Measurements from ENCODE around the gene CEP85.

CEP85 gene

GRCh38 chr1:26280333-26281042 is 46.5 kb downstream of the CEP85 start:
- CTCF ChIA-PET = interaction anchor here (0.5 to 9.2 kb wide), 7 partner anchors 9 to 207 kb away, joined by 3 to 152 read pairs (median 3); partner anchors contain the start of gene CD52
- Histone ChIP-seq H3K36me3 (ENCODE audit: control insufficient read depth in 4 of 4, insufficient read depth in 4 of 4, low read length in 3 of 4) (peaks cover 4 to 53% (median 21%) of the 10 kb centered on the region in 4 experiments), H3K4me3 (ENCODE audit: control insufficient read depth in 1 of 7, extremely low read depth in 1 of 7, insufficient read depth in 4 of 7, low read depth in 2 of 7, low read length in 6 of 7) (peak overlapping the region; percentile 70 to 86 (median 75)), H3K4me1 (ENCODE audit: control extremely low read depth in 1 of 4, control insufficient read depth in 4 of 4, insufficient read depth in 4 of 4, low read length in 3 of 4) (peaks cover 28 to 99% (median 97%) of the 10 kb centered on the region in 4 experiments), H3K27me3 (replicated peaks in 2 of 5; ENCODE audit: control insufficient read depth in 4 of 5, insufficient read depth in 5 of 5, low read length in 4 of 5) (no peaks in the 10 kb centered on the region), H3K27ac (ENCODE audit: insufficient read depth in 1 of 2, low read depth in 1 of 2, low read length in 2 of 2, poor library complexity in 1 of 2, severe bottlenecking in 2 of 2) (peak overlapping the region; percentile 89 to 93), H3K9me3 (ENCODE audit: control extremely low read depth in 1 of 5, control insufficient read depth in 4 of 5, insufficient read depth in 2 of 5, low read depth in 1 of 5, low read length in 4 of 5) (no peaks in the 10 kb centered on the region)
- WGBS (ENCODE audit: insufficient coverage) = 35% methylated on average over 11 of the region's 20 CpGs
- peak in 1 of 3 donors; percentile 36 for DNase-seq
- POLR2A ChIA-PET = interaction anchor here (1.0 to 2.5 kb wide), 4 partner anchors 8 to 41 kb away, joined by 3 to 8 read pairs (median 6); partner anchors contain the start of gene CD52

DNA sequence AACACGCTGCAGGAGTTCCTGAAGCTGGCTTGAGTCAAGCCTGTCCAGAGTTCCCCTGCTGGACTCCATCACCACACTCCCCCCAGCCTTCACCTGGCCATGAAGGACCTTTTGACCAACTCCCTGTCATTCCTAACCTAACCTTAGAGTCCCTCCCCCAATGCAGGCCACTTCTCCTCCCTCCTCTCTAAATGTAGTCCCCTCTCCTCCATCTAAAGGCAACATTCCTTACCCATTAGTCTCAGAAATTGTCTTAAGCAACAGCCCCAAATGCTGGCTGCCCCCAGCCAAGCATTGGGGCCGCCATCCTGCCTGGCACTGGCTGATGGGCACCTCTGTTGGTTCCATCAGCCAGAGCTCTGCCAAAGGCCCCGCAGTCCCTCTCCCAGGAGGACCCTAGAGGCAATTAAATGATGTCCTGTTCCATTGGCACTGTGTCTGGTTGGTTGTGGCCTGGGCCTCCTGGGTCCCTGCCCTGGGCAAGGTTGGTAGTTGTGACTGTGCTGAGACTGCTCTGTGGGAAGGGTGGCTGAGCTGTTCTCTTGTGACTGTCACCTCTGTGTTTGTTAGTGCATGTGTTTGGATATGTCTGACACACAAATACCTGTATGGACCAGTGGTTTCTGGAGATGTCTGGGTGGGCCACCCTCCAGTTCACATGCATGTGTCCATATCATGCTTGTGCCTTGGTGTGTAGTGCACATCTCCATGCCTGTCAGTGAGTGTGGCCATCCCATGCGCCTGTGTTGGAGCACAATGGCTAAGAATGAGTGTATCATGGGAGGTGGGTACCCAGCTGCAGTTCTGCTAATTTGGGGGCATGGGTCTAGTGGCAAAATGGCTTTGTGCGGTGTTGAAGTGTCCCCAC is 47.3 kb downstream of the CEP85 start:
- H3K9me3 ChIP-seq (ENCODE audit: control extremely low read depth in 1 of 5, control insufficient read depth in 4 of 5, insufficient read depth in 2 of 5, low read depth in 1 of 5, low read length in 4 of 5) = no peaks in the 10 kb centered on the region
- CTCF ChIA-PET = interaction anchor here (1.6 to 9.2 kb wide), 2 partner anchors 33 to 39 kb away, joined by 6 to 152 read pairs; partner anchors contain the start of gene CD52
- H3K27ac ChIP-seq (ENCODE audit: insufficient read depth in 1 of 2, low read depth in 1 of 2, low read length in 2 of 2, poor library complexity in 1 of 2, severe bottlenecking in 2 of 2) = peak overlapping the region; percentile 89 to 93
- WGBS (ENCODE audit: insufficient coverage) = 100% methylated on average over 5 of the region's 5 CpGs
- no peaks in the 10 kb centered on the region for H3K27me3 ChIP-seq (replicated peaks in 2 of 5; ENCODE audit: control insufficient read depth in 4 of 5, insufficient read depth in 5 of 5, low read length in 4 of 5)
- H3K4me1 ChIP-seq (ENCODE audit: control extremely low read depth in 1 of 4, control insufficient read depth in 4 of 4, insufficient read depth in 4 of 4, low read length in 3 of 4) = peaks cover 27 to 99% (median 97%) of the 10 kb centered on the region in 4 experiments
- H3K4me3 ChIP-seq (ENCODE audit: control insufficient read depth in 1 of 7, extremely low read depth in 1 of 7, insufficient read depth in 4 of 7, low read depth in 2 of 7, low read length in 6 of 7) = peak overlapping the region in 6 of 7 experiments; percentile 7 to 84 (median 67)
- DNase-seq = peak in 1 of 3 donors; percentile 5
- H3K36me3 ChIP-seq (ENCODE audit: control insufficient read depth in 4 of 4, insufficient read depth in 4 of 4, low read length in 3 of 4) = peaks cover 4 to 49% (median 21%) of the 10 kb centered on the region in 4 experiments
- POLR2A ChIA-PET = interaction anchor here (0.5 to 2.5 kb wide), 3 partner anchors 18 to 37 kb away, joined by 3 to 7 read pairs (median 4); partner anchors contain the start of gene CD52

GRCh38 chr1:26281971-26282370 is 48.0 kb downstream of the CEP85 start:
- Histone ChIP-seq H3K4me3 (ENCODE audit: control insufficient read depth in 1 of 7, extremely low read depth in 1 of 7, insufficient read depth in 4 of 7, low read depth in 2 of 7, low read length in 6 of 7) (peak overlapping the region in 4 of 7 experiments; percentile 59 to 84 (median 78)), H3K36me3 (ENCODE audit: control insufficient read depth in 4 of 4, insufficient read depth in 4 of 4, low read length in 3 of 4) (peaks cover 4 to 43% (median 21%) of the 10 kb centered on the region in 4 experiments), H3K9me3 (ENCODE audit: control extremely low read depth in 1 of 5, control insufficient read depth in 4 of 5, insufficient read depth in 2 of 5, low read depth in 1 of 5, low read length in 4 of 5) (no peaks in the 10 kb centered on the region), H3K27ac (ENCODE audit: insufficient read depth in 1 of 2, low read depth in 1 of 2, low read length in 2 of 2, poor library complexity in 1 of 2, severe bottlenecking in 2 of 2) (peak overlapping the region; percentile 29 to 93), H3K4me1 (ENCODE audit: control extremely low read depth in 1 of 4, control insufficient read depth in 4 of 4, insufficient read depth in 4 of 4, low read length in 3 of 4) (peaks cover 23 to 98% (median 96%) of the 10 kb centered on the region in 4 experiments), H3K27me3 (replicated peaks in 2 of 5; ENCODE audit: control insufficient read depth in 4 of 5, insufficient read depth in 5 of 5, low read length in 4 of 5) (no peaks in the 10 kb centered on the region)
- ChIA-PET POLR2A (interaction anchor here (0.5 to 2.5 kb wide), 4 partner anchors 18 to 37 kb away, joined by 3 to 7 read pairs (median 4); partner anchors contain the start of gene CD52), CTCF (interaction anchor here (9.2 kb wide), 1 partner anchor 38 kb away, joined by 152 read pairs; the partner anchor contains the start of gene CD52)
- WGBS (ENCODE audit: insufficient coverage) = 26% methylated on average over 8 of the region's 15 CpGs
- peak in 2 of 3 donors; percentile 74 to 76 for DNase-seq

DNA sequence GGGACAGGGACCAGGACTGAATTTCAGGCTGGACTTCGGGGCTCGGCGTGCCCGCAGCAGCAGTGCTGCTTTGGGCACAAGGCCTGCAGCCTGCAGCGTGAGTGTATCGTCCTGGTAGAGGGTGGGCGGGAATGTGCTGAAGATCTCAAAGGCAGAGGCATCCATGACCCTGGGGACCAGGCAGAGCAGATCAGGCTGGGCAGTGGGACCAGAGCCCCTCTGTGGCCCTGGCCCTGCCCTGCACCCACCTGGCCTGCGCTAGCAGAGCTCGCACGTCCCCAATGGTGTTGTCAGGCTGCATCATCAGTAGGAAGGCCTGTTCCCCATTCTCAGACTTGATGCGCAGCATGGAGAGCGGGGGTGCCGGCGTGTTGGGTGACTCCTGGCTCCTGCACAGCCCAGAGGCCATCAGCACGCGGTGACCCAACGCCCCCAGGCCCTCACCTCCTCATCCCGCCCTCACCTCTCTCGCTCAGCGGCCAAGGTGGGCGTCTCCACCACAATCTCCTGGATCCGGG is 48.5 kb downstream of the CEP85 start:
- H3K27me3 ChIP-seq (replicated peaks in 2 of 5; ENCODE audit: control insufficient read depth in 4 of 5, insufficient read depth in 5 of 5, low read length in 4 of 5) = no peaks in the 10 kb centered on the region
- H3K4me1 ChIP-seq (ENCODE audit: control extremely low read depth in 1 of 4, control insufficient read depth in 4 of 4, insufficient read depth in 4 of 4, low read length in 3 of 4) = peaks cover 23 to 98% (median 96%) of the 10 kb centered on the region in 4 experiments
- ChIA-PET CTCF (interaction anchor here (8.8 to 9.2 kb wide), 2 partner anchors 37 to 38 kb away, joined by 152 to 161 read pairs; partner anchors contain the start of gene CD52), POLR2A (interaction anchor here (0.5 to 2.5 kb wide), 2 partner anchors 35 to 37 kb away, joined by 3 to 7 read pairs; partner anchors contain the start of gene CD52)
- no peaks in the 10 kb centered on the region for H3K9me3 ChIP-seq (ENCODE audit: control extremely low read depth in 1 of 5, control insufficient read depth in 4 of 5, insufficient read depth in 2 of 5, low read depth in 1 of 5, low read length in 4 of 5)
- DNase-seq = peak in 1 of 3 donors; percentile 14
- 90% methylated on average over 18 of the region's 22 CpGs for WGBS (ENCODE audit: insufficient coverage)
- H3K4me3 ChIP-seq (ENCODE audit: control insufficient read depth in 1 of 7, extremely low read depth in 1 of 7, insufficient read depth in 4 of 7, low read depth in 2 of 7, low read length in 6 of 7) = peak overlapping the region in 1 of 7 experiments; percentile 26
- H3K36me3 ChIP-seq (ENCODE audit: control insufficient read depth in 4 of 4, insufficient read depth in 4 of 4, low read length in 3 of 4) = peaks cover 0 to 38% (median 21%) of the 10 kb centered on the region in 4 experiments
- H3K27ac ChIP-seq (ENCODE audit: insufficient read depth in 1 of 2, low read depth in 1 of 2, low read length in 2 of 2, poor library complexity in 1 of 2, severe bottlenecking in 2 of 2) = peak overlapping the region; percentile 18 to 29

GRCh38 chr1:26283279-26283853 is 49.4 kb downstream of the CEP85 start:
- DNase-seq = peak in 1 of 3 donors; percentile 13
- Histone ChIP-seq H3K4me3 (ENCODE audit: control insufficient read depth in 1 of 7, extremely low read depth in 1 of 7, insufficient read depth in 4 of 7, low read depth in 2 of 7, low read length in 6 of 7) (no peak overlapping the region), H3K36me3 (ENCODE audit: control insufficient read depth in 4 of 4, insufficient read depth in 4 of 4, low read length in 3 of 4) (peaks cover 0 to 29% (median 18%) of the 10 kb centered on the region in 4 experiments), H3K27ac (ENCODE audit: insufficient read depth in 1 of 2, low read depth in 1 of 2, low read length in 2 of 2, poor library complexity in 1 of 2, severe bottlenecking in 2 of 2) (peak overlapping the region; percentile 91 to 92), H3K9me3 (ENCODE audit: control extremely low read depth in 1 of 5, control insufficient read depth in 4 of 5, insufficient read depth in 2 of 5, low read depth in 1 of 5, low read length in 4 of 5) (no peaks in the 10 kb centered on the region), H3K4me1 (ENCODE audit: control extremely low read depth in 1 of 4, control insufficient read depth in 4 of 4, insufficient read depth in 4 of 4, low read length in 3 of 4) (peaks cover 24 to 98% (median 96%) of the 10 kb centered on the region in 4 experiments), H3K27me3 (replicated peaks in 2 of 5; ENCODE audit: control insufficient read depth in 4 of 5, insufficient read depth in 5 of 5, low read length in 4 of 5) (no peaks in the 10 kb centered on the region)
- CTCF ChIA-PET = interaction anchor here (0.9 to 8.8 kb wide), 2 partner anchors 17 to 36 kb away, joined by 3 to 161 read pairs; partner anchors contain the start of gene CD52
- POLR2A ChIA-PET = interaction anchor here (0.7 to 2.5 kb wide), 3 partner anchors 35 to 49 kb away, joined by 3 to 8 read pairs (median 7); partner anchors contain the start of genes CD52 and CEP85
- WGBS (ENCODE audit: insufficient coverage) = 82% methylated on average over 4 of the region's 4 CpGs
